ENCODE results near the gene C19orf25. TPM values are rescaled to one million over a fixed set of nuclear protein-coding genes. Genes with fewer than 3 reads are reported as not detected.

C19orf25 gene
- total and polyA plus RNA-seq, 4 donors = 24.1 to 42.6 (median 34.5) TPM

DNA sequence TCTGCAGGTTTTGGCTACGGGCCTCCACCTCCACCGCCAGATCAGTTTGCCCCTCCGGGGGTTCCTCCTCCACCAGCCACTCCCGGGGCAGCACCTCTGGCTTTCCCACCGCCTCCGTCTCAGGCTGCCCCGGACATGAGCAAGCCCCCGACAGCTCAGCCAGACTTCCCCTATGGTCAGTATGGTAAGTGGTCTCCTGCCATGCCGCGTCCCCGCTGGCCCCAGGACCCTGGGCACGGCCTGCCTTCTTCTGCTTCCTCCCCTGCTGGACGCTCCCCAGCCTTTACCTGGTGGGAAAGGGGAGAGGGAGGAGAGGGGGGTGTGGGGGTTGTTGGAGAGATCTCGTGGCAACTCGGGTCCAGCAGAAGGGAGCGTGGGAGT, 46.5 kb downstream of the C19orf25 start:
- ATAC-seq (ENCODE audit: insufficient read depth, low FRiP score) (no peak), DNase-seq (no peak)
- Histone ChIP-seq H3K36me3 (ENCODE audit: control insufficient read depth in 4 of 4, insufficient read depth in 4 of 4, low read length in 4 of 4) (peaks cover 3 to 63% (median 20%) of the 10 kb centered on the region in 4 donors), H3K4me1 (ENCODE audit: control insufficient read depth in 5 of 5, insufficient read depth in 5 of 5, low read length in 5 of 5) (no peaks in the 10 kb centered on the region), H3K4me3 (no peak overlapping the region), H3K9me3 (ENCODE audit: control insufficient read depth in 4 of 4, insufficient read depth in 3 of 4, low read length in 3 of 4) (no peaks in the 10 kb centered on the region), H3K27ac (ENCODE audit: low read depth in 1 of 2, low read length in 1 of 2) (no peak overlapping the region), H3K9ac (ENCODE audit: insufficient read depth in 1 of 2, low read length in 2 of 2) (no peak overlapping the region), H3K27me3 (ENCODE audit: control insufficient read depth in 3 of 3, insufficient read depth in 3 of 3, low read length in 2 of 3) (no peaks in the 10 kb centered on the region)
- no peak for TF ChIP-seq CTCF (IDR thresholded peaks at IDR 0.05; ENCODE audit: control extremely low read depth, extremely low read depth)
- WGBS, 2 donors = 94 to 95% methylated on average over 16 of the region's 16 CpGs

GRCh38 chr19:1431759-1432506, 47.1 kb downstream of the C19orf25 start:
- no peak overlapping the region for H3K4me3 ChIP-seq
- 93 to 94% methylated on average over 24 of the region's 24 CpGs for WGBS, 2 donors
- no peak for TF ChIP-seq CTCF (IDR thresholded peaks at IDR 0.05; ENCODE audit: control extremely low read depth, extremely low read depth)
- H3K27ac ChIP-seq (ENCODE audit: low read depth in 1 of 2, low read length in 1 of 2) = no peak overlapping the region
- H3K9me3 ChIP-seq (ENCODE audit: control insufficient read depth in 4 of 4, insufficient read depth in 3 of 4, low read length in 3 of 4) = no peaks in the 10 kb centered on the region
- H3K27me3 ChIP-seq (ENCODE audit: control insufficient read depth in 3 of 3, insufficient read depth in 3 of 3, low read length in 2 of 3) = no peaks in the 10 kb centered on the region
- H3K36me3 ChIP-seq (ENCODE audit: control insufficient read depth in 4 of 4, insufficient read depth in 4 of 4, low read length in 4 of 4) = peaks cover 3 to 68% (median 20%) of the 10 kb centered on the region in 4 donors
- no peak overlapping the region for H3K9ac ChIP-seq (ENCODE audit: insufficient read depth in 1 of 2, low read length in 2 of 2)
- no peak for DNase-seq
- ATAC-seq (ENCODE audit: insufficient read depth, low FRiP score) = no peak
- no peaks in the 10 kb centered on the region for H3K4me1 ChIP-seq (ENCODE audit: control insufficient read depth in 5 of 5, insufficient read depth in 5 of 5, low read length in 5 of 5)

DNA sequence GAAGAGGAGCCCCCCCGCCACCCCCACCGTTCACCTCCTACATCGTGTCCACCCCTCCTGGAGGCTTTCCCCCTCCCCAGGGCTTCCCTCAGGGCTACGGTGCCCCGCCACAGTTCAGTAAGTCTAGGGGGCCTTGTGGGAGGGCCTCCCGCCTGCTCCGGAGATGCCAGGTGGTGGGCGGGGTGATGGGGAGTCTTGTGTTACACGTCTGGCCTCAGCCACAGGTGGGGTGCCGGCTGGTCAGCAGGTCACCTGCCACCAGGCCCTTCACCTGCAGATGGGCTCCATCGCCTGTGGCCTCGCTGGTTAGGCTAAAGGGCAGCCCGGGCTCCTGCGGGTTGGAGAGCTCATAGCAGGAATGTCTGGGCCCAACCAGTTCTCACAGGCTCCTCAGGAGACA, 48.8 kb downstream of the C19orf25 start:
- no peaks in the 10 kb centered on the region for H3K9me3 ChIP-seq (ENCODE audit: control insufficient read depth in 4 of 4, insufficient read depth in 3 of 4, low read length in 3 of 4)
- no peak overlapping the region for H3K4me3 ChIP-seq
- DNase-seq (no peak), ATAC-seq (ENCODE audit: insufficient read depth, low FRiP score) (no peak)
- peaks cover 3 to 76% (median 24%) of the 10 kb centered on the region in 4 donors for H3K36me3 ChIP-seq (ENCODE audit: control insufficient read depth in 4 of 4, insufficient read depth in 4 of 4, low read length in 4 of 4)
- H3K27ac ChIP-seq (ENCODE audit: low read depth in 1 of 2, low read length in 1 of 2) = no peak overlapping the region
- no peaks in the 10 kb centered on the region for H3K27me3 ChIP-seq (ENCODE audit: control insufficient read depth in 3 of 3, insufficient read depth in 3 of 3, low read length in 2 of 3)
- no peaks in the 10 kb centered on the region for H3K4me1 ChIP-seq (ENCODE audit: control insufficient read depth in 5 of 5, insufficient read depth in 5 of 5, low read length in 5 of 5)
- no peak for TF ChIP-seq CTCF (IDR thresholded peaks at IDR 0.05; ENCODE audit: control extremely low read depth, extremely low read depth)
- H3K9ac ChIP-seq (ENCODE audit: insufficient read depth in 1 of 2, low read length in 2 of 2) = no peak overlapping the region
- whole genome bisulfite sequencing, 2 donors = 90 to 91% methylated on average over 14 of the region's 14 CpGs

All from lung (tissue), 12 donors.